Stimulated activated CD4-positive, alpha-beta T cell treated with anti-CD3 and anti-CD28 coated beads, Interleukin-2, amount 100 ng/mL, for 48 hours (primary cell): ENCODE measurements around the gene SLC25A45.
A peak's percentile ranks its signal among the peaks of the same experiment; 100 is the strongest.

ENCODE experiments used
- DNase-seq, 2 donors: peaks; one replicate each; pipeline ENCODE4 v3.0.0-alpha.2; 2020

The SLC25A45 gene

DNA sequence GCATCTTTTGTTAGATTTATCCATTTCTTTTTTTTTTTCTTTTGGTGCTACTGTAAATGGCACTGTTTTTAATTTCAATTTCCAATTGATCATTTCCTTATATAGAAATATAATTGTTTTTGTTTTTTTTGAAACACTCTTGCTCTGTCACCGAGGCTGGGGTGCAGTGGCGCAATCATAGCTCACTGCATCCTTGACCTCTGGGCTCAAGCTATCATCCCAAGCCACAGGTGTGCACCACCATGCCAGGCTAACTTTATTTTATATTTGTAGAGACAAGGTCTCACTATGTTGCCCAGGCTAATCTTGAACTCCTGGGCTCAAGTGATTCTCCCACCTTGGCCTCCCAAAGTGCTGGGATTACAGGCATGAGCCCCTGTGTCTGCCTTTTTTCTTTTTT is 20.3 kb upstream of the SLC25A45 start:
- no peak for DNase-seq

GRCh38 chr11:65401803-65402248 is 19.4 kb upstream of the SLC25A45 start:
- no peak for DNase-seq

DNA sequence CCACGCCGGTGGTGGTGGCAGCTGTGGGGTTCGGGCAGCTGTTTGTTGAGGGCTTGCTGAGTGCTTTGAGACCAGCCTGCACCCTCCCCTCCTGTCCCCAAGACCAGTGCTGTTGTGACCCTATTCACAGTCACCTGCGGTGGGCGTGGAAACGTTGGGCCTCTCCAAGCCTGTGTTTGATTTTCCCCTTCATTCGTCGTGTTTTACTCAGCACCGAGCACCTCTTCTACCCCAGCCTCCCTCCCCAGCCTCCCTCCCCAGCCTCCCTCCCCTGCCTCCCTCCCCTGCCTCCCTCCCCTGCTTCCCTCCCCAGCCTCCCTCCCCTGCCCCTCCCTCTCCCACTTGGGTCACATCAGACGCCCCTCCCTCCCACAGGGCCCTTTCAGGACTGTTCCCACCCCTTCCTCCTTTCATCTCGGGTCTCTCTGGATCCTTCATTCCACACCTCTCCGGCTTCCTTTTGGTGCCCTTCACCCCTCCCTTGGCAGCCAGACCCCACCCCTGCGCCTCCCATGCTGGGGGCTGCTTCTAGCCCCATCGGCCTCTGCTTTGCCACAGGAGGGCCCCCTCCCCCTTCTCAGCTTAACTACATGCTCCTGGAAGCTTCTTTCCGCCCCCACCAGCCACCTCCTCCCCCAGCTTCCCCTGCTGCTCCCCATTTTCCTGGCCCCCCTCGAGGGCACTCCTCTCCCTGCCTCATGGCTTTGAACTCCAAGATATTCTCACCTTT is 18.8 kb upstream of the SLC25A45 start:
- no peak for DNase-seq

- no peak for DNase-seq
These were observed 18.0 kb upstream of the SLC25A45 start for GRCh38 chr11:65400307-65401072.

GRCh38 chr11:65399845-65400244 is 17.4 kb upstream of the SLC25A45 start:
- DNase-seq: no peak

GRCh38 chr11:65399249-65399648 is 16.8 kb upstream of the SLC25A45 start:
- DNase-seq: no peak

DNA sequence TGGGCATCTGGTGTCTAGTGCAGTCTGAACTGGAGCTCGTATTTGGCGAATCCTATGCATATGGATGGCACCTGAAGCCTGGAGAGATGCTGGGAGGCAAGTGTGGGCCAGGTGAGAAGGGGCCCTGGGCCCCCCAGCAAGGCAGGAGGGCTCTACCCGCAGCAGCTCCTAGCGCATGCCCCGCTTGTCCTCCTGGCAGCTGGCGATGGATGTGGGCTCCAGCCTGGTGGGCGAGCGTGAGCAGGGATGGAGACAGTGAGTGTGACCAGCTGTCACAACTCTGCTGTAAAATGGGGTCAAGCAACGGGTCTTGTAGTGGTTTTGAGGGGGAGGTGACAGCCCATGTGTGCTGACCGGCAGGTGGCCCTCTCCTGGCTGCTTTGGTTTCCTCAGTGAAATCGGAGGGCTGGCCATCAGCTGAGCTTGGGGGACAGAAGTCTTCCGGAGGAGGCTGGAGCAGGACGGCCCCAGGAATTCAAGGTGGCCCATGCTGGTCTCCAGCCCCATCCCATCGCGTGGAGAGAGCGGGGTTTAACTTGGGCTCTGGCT is 16.0 kb upstream of the SLC25A45 start:
- no peak for DNase-seq

DNA sequence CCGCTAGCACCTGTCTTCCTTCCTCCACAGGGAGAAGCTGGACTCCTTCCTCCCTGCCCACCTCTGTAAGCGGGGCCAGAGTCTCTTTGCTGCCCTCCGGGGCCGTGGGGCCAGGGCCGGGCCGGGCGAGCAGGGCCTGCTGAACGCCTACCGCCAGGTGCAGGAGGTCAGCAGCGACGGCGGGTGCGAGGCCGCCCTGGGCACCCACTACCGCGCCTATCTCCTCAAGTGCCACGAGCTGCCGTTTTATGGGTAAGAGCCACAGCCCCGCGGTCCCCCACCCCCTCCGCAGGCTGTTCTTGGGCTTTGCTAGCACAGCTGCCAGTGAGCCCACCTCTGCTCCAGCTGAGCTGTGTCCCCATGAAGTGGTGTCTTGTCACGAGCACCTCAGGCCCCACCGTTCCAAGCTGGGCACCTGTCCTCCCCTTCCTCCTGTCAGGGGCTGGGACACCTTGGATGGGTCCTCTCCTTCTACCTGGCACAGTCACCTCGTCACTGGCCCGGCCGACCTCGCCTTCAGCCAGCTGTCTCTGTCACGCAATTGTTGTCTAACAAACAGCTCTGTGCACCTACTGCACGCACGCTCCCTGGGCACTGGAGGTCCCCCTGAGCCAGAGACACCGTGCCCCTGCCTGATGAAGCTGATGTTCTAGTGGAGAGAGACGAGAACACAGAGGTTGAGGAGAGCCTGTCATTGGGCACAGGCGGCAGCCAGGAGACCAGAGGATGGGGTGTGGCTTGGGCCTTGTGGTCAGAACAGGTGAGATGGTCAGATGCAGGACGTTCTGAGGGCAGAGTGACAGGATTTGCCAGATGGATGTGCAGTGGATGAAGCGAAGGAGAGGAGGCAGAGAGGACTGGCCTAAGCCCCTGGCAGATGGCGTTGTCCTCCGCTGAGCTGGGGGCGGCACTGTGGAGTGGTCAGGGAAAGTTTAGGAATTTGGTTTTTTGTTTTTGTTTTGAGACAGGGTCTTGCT is 14.6 kb upstream of the SLC25A45 start:
- DNase-seq: no peak

GRCh38 chr11:65395961-65396530 is 13.6 kb upstream of the SLC25A45 start:
- DNase-seq: no peak

GRCh38 chr11:65394125-65394536 is 11.7 kb upstream of the SLC25A45 start:
- no peak for DNase-seq

DNA sequence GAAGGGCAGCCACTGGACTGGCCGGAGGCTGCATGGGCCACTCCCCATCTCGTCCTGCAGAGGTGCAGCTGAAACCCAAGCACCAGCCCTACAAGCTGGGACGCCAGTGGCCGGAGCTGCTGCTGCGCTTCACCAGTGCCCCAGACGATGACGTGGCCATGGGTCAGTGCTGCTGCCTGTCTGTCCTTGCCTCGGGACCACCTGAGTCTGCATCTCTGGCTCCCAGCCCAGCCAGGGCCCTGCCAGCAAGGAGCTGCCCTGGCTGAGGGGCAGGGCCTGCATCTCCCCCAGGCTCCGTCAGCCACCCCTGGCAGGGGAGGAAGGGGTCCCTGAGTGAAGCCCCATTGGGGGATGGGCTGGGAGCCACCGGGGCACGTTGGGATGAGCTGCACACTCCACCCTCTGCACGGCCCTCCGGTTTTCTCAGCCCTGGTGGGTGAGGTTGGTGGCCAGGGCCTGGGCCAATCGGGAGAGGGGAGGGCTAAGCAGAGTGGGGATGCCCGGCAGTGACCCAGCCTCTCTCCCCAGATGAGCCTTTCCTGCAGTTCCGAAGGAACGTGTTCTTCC is 11.2 kb upstream of the SLC25A45 start:
- DNase-seq: no peak

GRCh38 chr11:65392899-65393298 is 10.5 kb upstream of the SLC25A45 start:
- no peak for DNase-seq

GRCh38 chr11:65392186-65392829 is 9.9 kb upstream of the SLC25A45 start:
- DNase-seq: no peak

DNA sequence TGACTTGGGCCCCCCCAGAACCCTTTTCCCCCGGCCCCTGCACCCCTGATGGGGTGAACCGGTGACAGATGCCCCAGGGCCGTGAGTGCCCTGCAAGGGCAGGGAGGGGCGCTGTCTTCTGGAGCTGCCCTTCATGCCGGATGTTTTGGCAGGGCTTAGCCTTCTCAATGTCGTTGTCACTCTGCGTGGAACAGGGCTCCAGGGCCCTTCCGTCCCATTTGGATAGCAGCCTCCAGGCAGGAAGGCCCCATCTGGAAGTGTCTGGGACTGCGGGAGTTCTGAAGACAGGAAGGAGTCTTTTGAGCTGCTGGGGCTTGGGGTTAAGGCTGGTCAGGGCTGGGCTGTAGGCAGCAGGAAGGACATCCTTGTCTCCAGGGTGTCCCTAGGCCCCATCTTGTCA is 8.6 kb upstream of the SLC25A45 start:
- DNase-seq: no peak

- no peak for DNase-seq
These were observed 7.9 kb upstream of the SLC25A45 start for GRCh38 chr11:65390099-65390941.

- DNase-seq: no peak
These were observed 7.0 kb upstream of the SLC25A45 start for GRCh38 chr11:65389294-65389980.

DNA sequence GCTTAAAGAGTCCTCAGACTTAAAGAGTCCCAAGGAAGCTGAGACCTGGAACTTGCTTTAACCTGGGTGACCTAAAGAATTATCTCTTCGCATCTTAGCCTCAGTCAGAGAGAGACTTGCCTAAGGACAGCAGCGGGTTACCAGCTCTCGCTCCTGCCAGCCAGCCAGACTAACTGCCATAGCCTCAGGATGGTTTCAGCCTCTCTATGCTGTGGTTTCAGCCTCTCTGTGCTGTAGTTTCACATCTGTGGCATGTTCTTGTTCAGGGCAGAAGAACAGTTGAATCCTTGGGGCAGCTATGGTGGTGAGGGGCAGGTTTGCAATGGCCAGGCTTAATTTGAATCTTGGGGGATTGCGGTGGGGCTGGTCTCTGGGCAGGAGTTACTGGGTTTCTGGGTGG is 6.3 kb upstream of the SLC25A45 start:
- no peak for DNase-seq

DNA sequence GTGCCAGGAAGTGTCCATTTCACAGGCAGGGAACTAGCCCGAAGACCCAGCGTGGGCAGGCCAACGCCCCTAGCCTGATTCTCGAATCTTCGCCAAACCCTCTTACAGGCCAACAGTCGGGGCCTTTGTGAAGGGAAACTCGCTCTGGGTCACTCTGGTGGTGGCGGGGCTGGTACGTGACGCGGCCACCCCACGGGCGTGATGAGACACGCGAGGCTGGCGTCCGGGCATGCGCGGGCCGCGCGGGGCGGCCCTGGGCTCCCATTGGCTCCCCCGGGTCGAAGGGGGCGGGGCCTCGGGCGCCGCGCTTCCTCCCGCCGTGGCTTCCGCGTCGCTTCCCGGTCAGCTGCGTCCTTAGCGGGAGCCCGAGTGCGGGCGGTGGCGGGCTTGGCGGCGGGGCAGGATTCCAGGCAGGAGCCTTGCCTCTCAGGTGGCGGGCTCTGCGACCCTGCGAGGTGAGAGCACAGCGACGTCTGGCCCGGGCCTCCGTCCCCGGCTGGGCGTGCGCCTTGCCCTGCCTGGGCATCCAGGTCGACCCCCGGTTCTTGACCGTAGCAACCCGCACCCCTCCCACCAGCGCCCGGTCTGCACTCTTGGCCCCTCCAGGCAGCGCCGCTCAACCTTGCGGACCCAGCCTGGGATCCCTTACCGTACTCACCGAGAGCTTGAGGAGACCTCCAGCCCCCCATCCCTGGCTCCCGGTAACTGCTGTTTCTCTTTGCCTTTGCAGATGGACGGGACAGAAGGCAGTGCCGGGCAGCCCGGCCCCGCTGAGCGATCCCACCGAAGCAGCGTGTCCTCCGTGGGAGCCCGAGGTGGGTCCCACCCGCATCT is 4.1 kb upstream of the SLC25A45 start, which contains the start of gene FRMD8:
TSS of gene FRMD8 (plus strand) at position 331 of the 834 bp plus-strand sequence. CDS start at position 731, 400 bp downstream.
- DNase-seq: peak; percentile 80 to 81
